Chondrocyte (in vitro differentiated cells): ENCODE data around the gene FHDC1. TPM values are rescaled to one million over a fixed set of nuclear protein-coding genes. Genes with fewer than 3 reads are reported as not detected.
"Not testable (repeated sequence)": the region's sequence is repeated elsewhere in the genome, so short reads cannot be mapped to it uniquely, and the experiment has no call there.

Experiments used
- DNase-seq: peaks from one replicate; pipeline ENCODE4 v3.0.0; 2021; ENCODE audit warnings: mixed read lengths, low spot score
- H3K27ac Mint-ChIP-seq: one replicate; pipeline ENCODE4 v1.8.0; 2021; ENCODE audit warnings: mild to moderate bottlenecking, moderate library complexity, mixed read lengths; ENCODE audit not compliant: unreplicated experiment
- H3K27me3 Mint-ChIP-seq: 2 replicates; pipeline ENCODE4 v1.8.0; 2021; ENCODE audit warnings: low read depth, mixed read lengths
- H3K36me3 Mint-ChIP-seq: 2 replicates; pipeline ENCODE4 v1.8.0; 2021; ENCODE audit warnings: low read depth, mixed read lengths
- H3K4me1 Mint-ChIP-seq: 2 replicates; pipeline ENCODE4 v1.8.0; 2021; ENCODE audit warnings: low read depth, mild to moderate bottlenecking, mixed read lengths
- H3K4me3 Mint-ChIP-seq: one replicate; pipeline ENCODE4 v1.8.0; 2021; ENCODE audit warnings: mild to moderate bottlenecking, moderate library complexity, mixed read lengths; ENCODE audit not compliant: unreplicated experiment
- H3K9me3 Mint-ChIP-seq: 2 replicates; pipeline ENCODE4 v1.8.0; 2021; ENCODE audit warnings: low read depth, mixed read lengths
- total RNA-seq: library from RNA; stranded (reverse); gene quantifications from 3 replicates; pipeline ENCODE4 v1.2.1, GENCODE V29; 2021
- TF ChIP-seq, protein P1 (sequence below): fragments of 200-600 bp; sonication (generic); IDR thresholded peaks from 2 replicates; pipeline ENCODE4 v1.5.0; 2021; ENCODE audit warnings: antibody characterized with exemption, mild to moderate bottlenecking, moderate library complexity

Gene FHDC1
- total RNA-seq, 1 donor from 2014 or later: 4.2 TPM

DNA sequence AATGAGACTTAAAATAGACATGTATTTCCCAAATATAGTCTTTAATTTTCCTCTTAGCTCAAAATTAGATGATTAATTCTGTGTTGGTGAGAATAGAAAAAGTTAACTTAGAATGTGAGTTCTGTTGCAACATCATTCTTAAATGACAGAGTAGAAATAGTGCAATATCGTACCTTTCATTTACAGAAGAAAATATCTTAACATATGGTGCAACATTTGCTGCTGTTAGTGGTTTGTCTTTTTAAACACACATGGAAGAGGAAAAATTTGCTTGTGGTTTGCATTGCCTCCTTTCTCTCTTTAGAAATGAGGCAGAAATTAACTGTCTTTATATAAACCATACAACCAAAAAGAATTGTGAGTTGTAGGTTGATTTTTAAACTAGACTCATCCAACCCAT is 39.3 kb upstream of the FHDC1 start:
- DNase-seq: no peak
- H3K4me1 Mint-ChIP-seq: peaks cover 26% of the 10 kb centered on the region
- TF ChIP-seq, protein P1, sequence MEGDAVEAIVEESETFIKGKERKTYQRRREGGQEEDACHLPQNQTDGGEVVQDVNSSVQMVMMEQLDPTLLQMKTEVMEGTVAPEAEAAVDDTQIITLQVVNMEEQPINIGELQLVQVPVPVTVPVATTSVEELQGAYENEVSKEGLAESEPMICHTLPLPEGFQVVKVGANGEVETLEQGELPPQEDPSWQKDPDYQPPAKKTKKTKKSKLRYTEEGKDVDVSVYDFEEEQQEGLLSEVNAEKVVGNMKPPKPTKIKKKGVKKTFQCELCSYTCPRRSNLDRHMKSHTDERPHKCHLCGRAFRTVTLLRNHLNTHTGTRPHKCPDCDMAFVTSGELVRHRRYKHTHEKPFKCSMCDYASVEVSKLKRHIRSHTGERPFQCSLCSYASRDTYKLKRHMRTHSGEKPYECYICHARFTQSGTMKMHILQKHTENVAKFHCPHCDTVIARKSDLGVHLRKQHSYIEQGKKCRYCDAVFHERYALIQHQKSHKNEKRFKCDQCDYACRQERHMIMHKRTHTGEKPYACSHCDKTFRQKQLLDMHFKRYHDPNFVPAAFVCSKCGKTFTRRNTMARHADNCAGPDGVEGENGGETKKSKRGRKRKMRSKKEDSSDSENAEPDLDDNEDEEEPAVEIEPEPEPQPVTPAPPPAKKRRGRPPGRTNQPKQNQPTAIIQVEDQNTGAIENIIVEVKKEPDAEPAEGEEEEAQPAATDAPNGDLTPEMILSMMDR: no peak
- H3K36me3 Mint-ChIP-seq: peaks cover 6% of the 10 kb centered on the region
- H3K27ac Mint-ChIP-seq: no peak overlapping the region
- H3K9me3 Mint-ChIP-seq: no peaks in the 10 kb centered on the region
- no peaks in the 10 kb centered on the region for H3K27me3 Mint-ChIP-seq
- no peak overlapping the region for H3K4me3 Mint-ChIP-seq

DNA sequence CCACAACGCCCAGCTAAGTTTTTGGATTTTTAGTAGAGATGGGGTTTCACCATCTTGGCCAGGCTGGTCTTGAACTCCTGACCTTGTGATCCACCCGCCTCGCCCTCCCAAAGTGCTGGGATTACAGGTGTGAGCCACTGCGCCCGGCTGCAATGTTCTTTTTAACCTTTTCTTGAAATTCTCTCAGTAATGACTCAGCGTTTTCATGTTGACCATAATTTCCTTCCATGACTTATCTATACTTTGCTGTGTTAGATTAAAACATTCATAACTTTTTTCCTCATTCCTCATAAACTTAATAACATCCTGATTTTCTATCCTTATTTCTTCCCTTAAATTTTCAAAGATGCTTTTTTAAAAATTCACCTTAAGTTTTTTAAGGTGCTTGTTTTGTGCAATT is 38.0 kb upstream of the FHDC1 start:
- H3K36me3 Mint-ChIP-seq, H3K9me3 Mint-ChIP-seq, DNase-seq, H3K4me3 Mint-ChIP-seq, H3K27ac Mint-ChIP-seq, H3K27me3 Mint-ChIP-seq: not testable (repeated sequence)
- peaks cover 26% of the 10 kb centered on the region for H3K4me1 Mint-ChIP-seq

DNA sequence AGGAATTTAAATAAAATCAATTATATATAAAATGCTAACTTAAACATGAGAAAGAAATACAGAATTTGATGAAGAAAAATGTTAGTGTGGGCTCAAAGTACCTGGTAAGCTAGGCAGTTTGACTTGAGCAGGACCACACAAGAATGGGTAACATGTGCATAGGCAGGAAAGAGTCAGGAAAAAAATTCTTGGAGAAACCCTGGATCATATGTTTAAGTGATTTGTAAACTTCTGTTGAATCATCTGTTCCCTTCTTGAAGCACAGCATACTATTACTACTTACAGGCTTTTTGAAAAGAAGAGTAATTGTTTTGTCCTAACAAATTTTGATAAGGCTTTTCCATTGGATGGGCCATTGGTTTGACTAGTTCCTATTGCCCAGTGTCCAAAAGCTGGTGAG is 37.5 kb upstream of the FHDC1 start:
- H3K4me3 Mint-ChIP-seq: no peak overlapping the region
- H3K4me1 Mint-ChIP-seq: peaks cover 26% of the 10 kb centered on the region
- no peak for DNase-seq
- TF ChIP-seq, protein P1: no peak
- H3K9me3 Mint-ChIP-seq: no peaks in the 10 kb centered on the region
- H3K27me3 Mint-ChIP-seq: no peaks in the 10 kb centered on the region
- H3K27ac Mint-ChIP-seq: no peak overlapping the region
- peaks cover 2% of the 10 kb centered on the region for H3K36me3 Mint-ChIP-seq

DNA sequence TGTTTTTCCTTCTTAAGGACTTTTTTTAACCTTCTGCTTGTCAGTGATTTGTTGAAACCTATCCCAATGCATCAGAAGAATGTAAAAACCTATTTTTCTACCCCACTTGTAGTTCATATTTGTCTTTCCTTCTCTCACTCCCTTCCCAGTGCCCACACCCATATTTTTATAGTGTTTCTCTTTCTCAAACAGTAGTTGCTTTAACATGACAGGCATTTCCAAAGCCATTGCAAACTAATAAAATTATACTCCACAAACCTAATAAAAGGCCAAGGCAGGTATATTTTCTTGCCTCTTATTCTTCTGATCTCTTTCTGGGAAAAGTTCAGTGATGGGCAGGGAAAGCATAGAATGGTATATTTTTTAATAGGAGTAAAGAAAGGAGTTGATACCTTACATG is 35.7 kb upstream of the FHDC1 start:
- no peaks in the 10 kb centered on the region for H3K9me3 Mint-ChIP-seq
- no peaks in the 10 kb centered on the region for H3K27me3 Mint-ChIP-seq
- H3K4me3 Mint-ChIP-seq: no peak overlapping the region
- H3K4me1 Mint-ChIP-seq: peaks cover 15% of the 10 kb centered on the region
- no peak overlapping the region for H3K27ac Mint-ChIP-seq
- TF ChIP-seq, protein P1: no peak
- H3K36me3 Mint-ChIP-seq: peaks cover 4% of the 10 kb centered on the region
- no peak for DNase-seq

DNA sequence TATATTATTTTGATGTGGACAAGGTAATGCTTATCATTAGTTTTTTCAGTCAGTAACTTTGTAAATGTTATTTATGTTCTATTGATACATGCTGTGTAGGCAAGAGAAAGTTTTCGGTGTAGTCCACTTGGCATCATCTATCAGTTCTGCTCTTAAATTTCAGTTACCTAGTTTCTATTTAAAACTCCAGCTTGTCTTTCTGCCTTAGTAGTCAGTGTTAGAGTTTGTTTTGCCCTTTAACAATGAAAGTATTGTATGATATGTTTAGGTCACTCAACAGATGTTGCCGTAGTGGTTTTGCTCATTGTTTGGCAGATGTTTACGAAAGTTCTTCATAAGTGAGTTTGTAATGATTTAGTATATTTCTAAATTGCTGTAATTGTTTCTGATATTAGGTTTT is 34.9 kb upstream of the FHDC1 start:
- H3K4me1 Mint-ChIP-seq: peaks cover 15% of the 10 kb centered on the region
- DNase-seq: no peak
- peaks cover 4% of the 10 kb centered on the region for H3K36me3 Mint-ChIP-seq
- H3K4me3 Mint-ChIP-seq: no peak overlapping the region
- H3K27ac Mint-ChIP-seq: no peak overlapping the region
- H3K27me3 Mint-ChIP-seq: no peaks in the 10 kb centered on the region
- TF ChIP-seq, protein P1: no peak
- H3K9me3 Mint-ChIP-seq: no peaks in the 10 kb centered on the region

DNA sequence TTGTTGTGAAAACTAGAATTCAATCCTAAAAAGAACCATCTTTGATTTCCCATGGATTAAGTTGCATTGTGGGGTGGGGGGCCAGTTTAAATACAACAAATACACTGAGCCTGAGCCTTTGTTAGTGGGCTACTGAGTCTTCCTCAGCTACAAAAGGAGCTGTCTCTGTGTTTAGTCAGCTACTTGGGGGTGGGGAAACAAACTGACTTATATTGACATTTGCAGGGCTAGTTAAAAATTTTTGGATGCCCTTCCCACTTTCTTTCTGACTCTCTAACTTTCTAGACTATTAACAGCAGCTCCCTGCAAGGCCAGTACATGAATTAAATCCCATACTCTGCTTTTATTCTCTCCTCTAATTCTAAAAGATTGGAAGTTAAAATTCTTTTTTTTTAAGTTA is 32.5 kb upstream of the FHDC1 start:
- Mint-ChIP-seq H3K27me3 (no peaks in the 10 kb centered on the region), H3K27ac (no peak overlapping the region), H3K9me3 (no peaks in the 10 kb centered on the region), H3K4me3 (no peak overlapping the region), H3K36me3 (peaks cover 3% of the 10 kb centered on the region), H3K4me1 (peaks cover 9% of the 10 kb centered on the region)
- no peak for DNase-seq
- TF ChIP-seq, protein P1: no peak
